Measurements from ENCODE around the gene FAM111A. TPM values are rescaled to one million over a fixed set of nuclear protein-coding genes. Genes with fewer than 3 reads are reported as not detected.

The FAM111A gene
- total RNA-seq, 1 experiment from 2014 or later, result 37.9 TPM

DNA sequence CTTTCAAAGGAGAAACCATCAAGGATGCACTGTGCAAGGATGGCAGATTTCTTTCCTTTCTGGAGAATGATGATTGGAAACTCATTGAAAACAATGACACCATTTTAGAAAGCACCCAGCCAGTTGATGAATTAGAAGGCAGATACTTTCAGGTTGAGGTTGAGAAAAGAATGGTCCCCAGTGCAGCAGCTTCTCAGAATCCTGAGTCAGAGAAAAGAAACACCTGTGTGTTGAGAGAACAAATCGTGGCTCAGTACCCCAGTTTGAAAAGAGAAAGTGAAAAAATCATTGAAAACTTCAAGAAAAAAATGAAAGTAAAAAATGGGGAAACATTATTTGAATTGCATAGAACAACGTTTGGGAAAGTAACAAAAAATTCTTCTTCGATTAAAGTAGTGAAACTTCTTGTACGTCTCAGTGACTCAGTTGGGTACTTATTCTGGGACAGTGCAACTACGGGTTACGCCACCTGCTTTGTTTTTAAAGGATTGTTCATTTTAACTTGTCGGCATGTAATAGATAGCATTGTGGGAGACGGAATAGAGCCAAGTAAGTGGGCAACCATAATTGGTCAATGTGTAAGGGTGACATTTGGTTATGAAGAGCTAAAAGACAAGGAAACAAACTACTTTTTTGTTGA lies 9.8 kb downstream of the FAM111A start:
- H3K27ac ChIP-seq (ENCODE audit: low read length), result no peak overlapping the region
- ChIA-PET CTCF (interaction anchor here (0.6 kb wide), 1 partner anchor 12 kb away, joined by 6 read pairs; no protein-coding TSS in a partner anchor), POLR2A (interaction anchor here (0.6 kb wide), 1 partner anchor 14 kb away, joined by 3 read pairs; no protein-coding TSS in a partner anchor)
- no peak for DNase-seq (ENCODE audit: low read depth, low spot score)
- no peaks in the 10 kb centered on the region for H3K27me3 ChIP-seq (ENCODE audit: control insufficient read depth, insufficient read depth, low read length)
- ATAC-seq, result no peak
- no peak overlapping the region for H3K4me3 ChIP-seq (ENCODE audit: low read depth in 2 of 2, low read length in 2 of 2)
- TSS peak; percentile 32 for BruUV-seq (replicated peaks)
- no peak for TF ChIP-seq TCF7L2 (IDR thresholded peaks at IDR 0.05; ENCODE audit: low read depth, low read length)
- no peak for TF ChIP-seq REST (IDR thresholded peaks at IDR 0.05; ENCODE audit: insufficient read depth in 1 of 2, low read depth in 2 of 2, low read length in 1 of 2)
- TF ChIP-seq POLR2AphosphoS5 (IDR thresholded peaks at IDR 0.05; ENCODE audit: low read depth, low read length), result no peak
- no peak for TF ChIP-seq CTCF (IDR thresholded peaks at IDR 0.05)
- no peak for TF ChIP-seq SIN3A (IDR thresholded peaks at IDR 0.05; ENCODE audit: borderline replicate concordance, insufficient read depth, low read depth, low read length)
- H3K9me3 ChIP-seq (ENCODE audit: control insufficient read depth, insufficient read depth, low read depth, low read length), result no peaks in the 10 kb centered on the region
- no peaks in the 10 kb centered on the region for H3K4me1 ChIP-seq (ENCODE audit: control insufficient read depth, insufficient read depth, low read length)
- H3K36me3 ChIP-seq (ENCODE audit: control insufficient read depth, insufficient read depth, low read length), result peaks cover 6% of the 10 kb centered on the region
- intact Hi-C loops (cut with micrococcal nuclease; ENCODE audit: unreplicated experiment), result loop anchor here (10.0 kb wide), 2 partner anchors 198 to 498 kb away; no protein-coding TSS in a partner anchor
- in situ Hi-C loops (cut with HindIII; ENCODE audit: low pct_unique_long_range_greater_than_20kb, low sequenced_read_pairs), result no loop called here

DNA sequence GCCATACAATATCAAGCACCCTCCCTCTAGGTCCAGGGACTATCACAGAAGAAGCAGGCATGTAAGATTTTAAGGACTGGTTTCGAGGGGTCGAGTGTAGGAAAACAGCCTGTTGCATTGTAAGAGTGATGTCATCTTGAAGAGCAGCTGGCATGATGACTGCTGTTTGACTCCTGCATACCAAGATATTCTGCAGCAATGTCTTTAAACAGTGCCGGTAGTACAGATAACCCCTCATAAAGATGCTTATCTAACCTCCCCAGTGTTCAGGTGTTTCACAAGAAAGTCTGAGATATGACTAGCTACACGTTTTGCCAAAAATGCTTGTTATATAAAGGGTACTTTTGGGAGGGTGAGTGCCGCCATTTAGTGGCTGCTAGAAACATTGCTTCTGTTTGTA lies 12.0 kb downstream of the FAM111A start:
- Histone ChIP-seq H3K9me3 (ENCODE audit: control insufficient read depth, insufficient read depth, low read depth, low read length) (no peaks in the 10 kb centered on the region), H3K27me3 (ENCODE audit: control insufficient read depth, insufficient read depth, low read length) (no peaks in the 10 kb centered on the region), H3K27ac (ENCODE audit: low read length) (no peak overlapping the region), H3K4me1 (ENCODE audit: control insufficient read depth, insufficient read depth, low read length) (no peaks in the 10 kb centered on the region), H3K36me3 (ENCODE audit: control insufficient read depth, insufficient read depth, low read length) (no peaks in the 10 kb centered on the region; the same call in 1 of the 2 replicates), H3K4me3 (ENCODE audit: low read depth in 2 of 2, low read length in 2 of 2) (no peak overlapping the region)
- no peak for ATAC-seq
- no TSS peak for BruUV-seq (replicated peaks)
- DNase-seq (ENCODE audit: low read depth, low spot score), result no peak
- TF ChIP-seq POLR2AphosphoS5 (IDR thresholded peaks at IDR 0.05; ENCODE audit: low read depth, low read length), result no peak
- no peak for TF ChIP-seq CTCF (IDR thresholded peaks at IDR 0.05)
- no peak for TF ChIP-seq SIN3A (IDR thresholded peaks at IDR 0.05; ENCODE audit: borderline replicate concordance, insufficient read depth, low read depth, low read length)
- TF ChIP-seq TCF7L2 (IDR thresholded peaks at IDR 0.05; ENCODE audit: low read depth, low read length), result no peak
- no peak for TF ChIP-seq REST (IDR thresholded peaks at IDR 0.05; ENCODE audit: insufficient read depth in 1 of 2, low read depth in 2 of 2, low read length in 1 of 2)
- POLR2A ChIA-PET, result interaction anchor here (0.6 kb wide), 1 partner anchor 579 kb away, joined by 3 read pairs; the partner anchor contains the start of gene LPXN
- in situ Hi-C loops (cut with HindIII; ENCODE audit: low pct_unique_long_range_greater_than_20kb, low sequenced_read_pairs), result no loop called here
- CTCF ChIA-PET, result interaction anchor here (0.6 kb wide), 1 partner anchor 10 kb away, joined by 13 read pairs; no protein-coding TSS in a partner anchor
- intact Hi-C loops (cut with micrococcal nuclease; ENCODE audit: unreplicated experiment), result loop anchor here (5.0 to 10.0 kb wide), 3 partner anchors 200 to 587 kb away; no protein-coding TSS in a partner anchor

All from Panc1 (cell line).